ENCODE data around the gene KRTAP4-3.
"Not testable (repeated sequence)": the region's sequence is repeated elsewhere in the genome, so short reads cannot be mapped to it uniquely, and the experiment has no call there.

KRTAP4-3 gene

DNA sequence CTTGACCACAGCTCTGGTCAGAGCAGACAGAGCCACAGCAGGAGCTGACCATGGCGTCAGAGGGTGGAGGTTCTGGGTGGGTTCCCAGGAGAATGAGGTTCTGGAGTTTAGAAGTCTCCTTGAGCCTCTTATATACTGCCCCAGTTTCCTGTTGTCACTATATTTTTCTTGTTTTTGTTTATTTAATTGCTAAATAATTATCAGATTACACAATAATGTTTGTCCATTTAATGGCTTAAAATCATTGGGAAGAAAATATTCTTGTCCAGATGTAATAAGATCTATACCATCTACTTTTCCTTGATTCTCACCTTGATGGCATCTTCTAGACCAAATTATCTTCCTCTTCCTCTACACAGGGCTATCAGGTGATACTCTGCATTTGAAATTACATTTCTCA, at the start of gene KRTAP4-3:
Gene KRTAP4-3, minus strand, starts transcription at position 101 of the 400 bp plus-strand sequence. Its CDS starts 49 bp downstream, at position 52.
- DNase-seq, result no peak

- no peak for DNase-seq
Observed at GRCh38 chr17:41215681-41216080, 47.7 kb upstream of the KRTAP4-3 start.

DNA sequence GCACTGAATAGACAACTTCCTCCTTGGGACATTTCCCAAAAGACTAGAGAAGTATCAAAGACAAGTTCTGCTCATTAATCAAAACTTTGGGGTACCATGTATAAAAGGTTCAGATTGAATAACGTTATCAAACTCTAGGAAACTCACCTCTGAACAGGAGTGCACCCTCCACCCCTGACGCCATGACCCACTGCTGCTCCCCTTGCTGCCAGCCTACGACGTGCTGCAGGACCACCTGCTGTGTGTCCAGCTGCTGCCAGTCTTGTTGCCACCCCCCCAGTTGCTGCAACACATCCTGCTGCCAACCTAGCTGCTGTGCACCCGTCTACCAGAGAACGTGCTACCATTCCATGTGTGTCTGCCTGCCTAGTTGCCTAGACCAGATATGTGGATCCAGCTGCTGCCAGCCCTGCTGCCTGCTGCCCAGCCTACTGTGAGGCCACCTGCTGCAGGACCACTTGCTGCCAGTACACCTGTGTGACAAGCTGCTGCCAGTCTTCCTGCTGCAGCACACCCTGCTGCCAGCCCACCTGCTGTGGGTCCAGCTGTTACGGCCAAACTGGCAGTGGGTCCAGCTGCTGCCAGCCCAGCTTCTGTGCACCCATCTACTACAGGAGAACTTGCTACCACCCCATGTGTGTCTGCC, 44.6 kb upstream of the KRTAP4-3 start:
- no peak for DNase-seq

GRCh38 chr17:41211845-41212466, 43.9 kb upstream of the KRTAP4-3 start:
- no peak for DNase-seq

DNA sequence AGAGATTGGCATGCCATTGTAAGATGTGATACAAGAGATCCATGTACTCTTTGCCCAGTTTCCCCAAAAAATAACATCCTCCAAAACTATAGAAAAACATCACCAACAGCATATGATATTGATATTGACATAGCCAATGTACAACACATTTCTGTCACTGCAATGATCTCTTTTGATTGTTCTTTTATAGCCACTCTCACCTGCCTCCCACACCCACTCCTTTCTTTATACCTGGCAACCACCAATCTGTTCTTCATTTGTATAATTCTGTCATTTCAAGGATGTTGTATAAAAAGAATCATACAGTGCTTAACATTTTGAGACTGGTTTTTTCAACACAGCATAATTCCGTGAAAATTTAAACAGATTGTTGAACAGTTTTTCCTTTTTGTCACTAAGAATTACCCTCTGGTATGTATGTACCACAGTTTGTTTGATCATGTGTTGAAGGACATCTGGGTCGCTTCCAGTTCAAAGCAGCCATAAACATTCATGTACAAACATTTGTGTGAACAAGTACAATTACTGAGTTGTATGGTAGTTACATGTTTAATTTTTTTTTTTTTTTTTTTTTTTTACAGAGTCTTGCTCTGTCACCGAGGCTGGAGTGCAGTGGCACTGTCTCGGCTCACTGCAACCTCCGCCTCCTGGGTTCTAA, 31.5 kb upstream of the KRTAP4-3 start:
- no peak for DNase-seq

DNA sequence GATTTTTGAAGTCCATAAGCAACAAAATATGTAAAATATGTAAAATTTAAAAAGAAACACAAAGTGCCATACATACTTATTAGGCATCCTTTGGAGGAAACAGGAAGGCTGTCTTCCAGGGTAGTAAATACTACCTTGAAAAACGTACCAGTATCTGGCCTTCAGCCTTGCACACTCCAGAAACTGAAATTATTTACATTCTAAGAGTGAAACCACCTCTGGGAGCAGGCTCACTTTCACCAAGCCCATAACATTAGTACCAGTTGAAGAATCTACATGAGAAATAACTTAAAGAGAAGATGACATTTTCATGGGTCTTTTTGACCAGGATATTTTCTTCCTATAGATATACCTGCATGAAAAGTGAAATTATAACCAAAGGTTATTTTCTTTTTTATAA, 28.0 kb upstream of the KRTAP4-3 start:
- no peak for DNase-seq

GRCh38 chr17:41190328-41190727, 22.3 kb upstream of the KRTAP4-3 start:
- DNase-seq, result no peak

GRCh38 chr17:41189837-41190318, 21.9 kb upstream of the KRTAP4-3 start, which contains the start of gene KRTAP9-1:
Gene KRTAP9-1, plus strand, starts transcription at chr17:41189887. Its CDS starts 0 bp downstream, at chr17:41189887.
- DNase-seq, result not testable (repeated sequence)

DNA sequence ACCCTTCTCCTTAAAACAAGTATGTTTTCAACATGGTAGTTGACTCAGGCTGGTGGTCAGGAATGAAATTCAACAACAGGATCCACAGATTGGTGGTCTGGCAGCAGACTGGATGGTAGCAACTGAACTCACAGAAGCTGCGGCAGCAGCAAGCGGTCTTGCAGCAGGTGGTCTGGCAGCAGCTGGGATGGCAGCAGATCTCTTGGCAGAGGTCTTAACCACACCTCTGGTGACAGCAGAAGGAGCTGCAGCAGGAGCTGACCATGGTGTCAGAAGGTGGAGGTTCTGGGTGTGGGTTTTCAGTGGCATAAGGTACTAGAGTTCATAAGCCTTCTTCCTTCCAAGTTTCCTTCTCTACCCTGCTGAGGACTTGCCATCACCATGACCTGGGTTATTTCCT, 18.9 kb upstream of the KRTAP4-3 start:
- DNase-seq, result no peak

DNA sequence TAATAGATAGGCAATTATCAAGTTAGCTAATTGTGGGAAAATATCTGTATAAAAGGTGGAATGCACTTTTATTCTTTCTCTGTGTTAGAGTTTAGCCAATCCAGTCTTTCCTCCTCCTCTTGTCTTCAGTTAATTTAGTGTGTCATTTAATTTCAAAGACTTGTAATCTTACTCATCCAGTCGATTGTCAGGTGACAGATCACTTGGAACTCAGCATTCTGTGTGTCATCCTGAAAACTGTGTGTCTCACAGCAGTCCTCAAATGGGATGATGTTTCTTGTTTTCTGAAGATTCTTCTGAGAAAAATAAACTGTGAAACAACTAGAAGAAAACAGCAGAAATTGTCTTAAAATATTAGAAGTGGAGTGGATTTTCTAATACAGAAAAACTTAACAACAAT, 17.0 kb upstream of the KRTAP4-3 start:
- no peak for DNase-seq

GRCh38 chr17:41184480-41184961, 16.5 kb upstream of the KRTAP4-3 start, which contains the start of gene KRTAP4-1:
Gene KRTAP4-1, minus strand, starts transcription at chr17:41184911. Its CDS starts 57 bp downstream, at chr17:41184854.
- DNase-seq, result no peak

- DNase-seq, result no peak
Observed at GRCh38 chr17:41178843-41179616, 11.0 kb upstream of the KRTAP4-3 start.

GRCh38 chr17:41178341-41178740, 10.3 kb upstream of the KRTAP4-3 start:
- DNase-seq, result no peak

- no peak for DNase-seq
Observed at GRCh38 chr17:41177727-41178271, 9.8 kb upstream of the KRTAP4-3 start, which contains the start of gene KRTAP4-2. Gene KRTAP4-2, minus strand, starts transcription at chr17:41178221. Its CDS starts 57 bp downstream, at chr17:41178164.

DNA sequence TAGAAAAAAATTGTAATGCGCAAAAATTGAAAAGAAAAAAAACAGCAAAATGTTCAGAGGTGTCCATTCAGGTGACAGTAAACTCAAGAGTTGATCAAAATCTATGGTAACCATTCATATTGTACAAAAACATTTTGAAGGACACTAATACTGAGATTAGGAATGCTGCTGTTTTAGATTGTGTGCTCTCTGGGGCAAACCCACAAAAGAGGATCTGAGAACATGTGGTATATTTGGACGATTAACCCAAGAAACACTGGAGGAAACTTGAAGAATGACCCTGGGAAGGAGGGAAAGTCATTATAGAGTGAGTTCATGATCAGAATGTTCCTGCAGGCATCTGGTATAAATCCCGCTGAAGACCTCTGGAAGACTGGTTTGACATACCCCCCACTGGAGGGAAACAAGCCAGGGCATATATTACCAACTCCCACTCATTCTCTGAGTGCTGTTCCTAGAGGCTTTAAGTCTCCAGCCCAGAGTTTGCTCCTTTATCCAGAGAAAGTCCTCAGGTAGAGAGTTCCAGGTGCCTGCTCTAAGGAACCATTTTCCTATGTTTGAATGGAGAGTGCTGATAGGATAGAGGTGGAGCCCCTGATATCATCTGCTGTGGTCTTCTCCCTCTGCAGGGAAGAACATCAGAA, 8.8 kb upstream of the KRTAP4-3 start:
- DNase-seq, result no peak

DNA sequence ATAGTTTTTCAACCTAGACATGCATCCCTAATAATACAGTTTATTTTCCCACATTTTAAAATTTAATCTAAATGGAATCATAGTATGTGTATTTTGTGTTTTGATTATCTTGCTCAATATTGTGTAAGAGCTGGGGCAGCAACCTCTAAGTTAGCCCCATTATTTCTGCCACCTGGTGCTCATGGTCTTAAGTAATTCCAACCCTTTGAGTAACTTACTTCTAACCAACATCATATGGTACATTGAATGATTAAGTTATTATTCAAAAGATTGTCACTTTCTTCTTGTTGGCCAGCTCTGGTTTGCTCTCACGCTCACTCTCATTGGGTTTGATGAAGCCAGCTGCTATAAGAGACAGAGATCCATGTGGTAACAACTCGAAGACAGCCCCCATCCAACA, 3.9 kb upstream of the KRTAP4-3 start:
- DNase-seq, result no peak

GRCh38 chr17:41167561-41167960, 460 bp downstream of the KRTAP4-3 start:
- DNase-seq, result no peak

GRCh38 chr17:41163828-41164227, 4.2 kb downstream of the KRTAP4-3 start:
- DNase-seq, result no peak

- no peak for DNase-seq
Observed at GRCh38 chr17:41160648-41161047, 7.4 kb downstream of the KRTAP4-3 start, which contains the start of gene KRTAP4-4. Gene KRTAP4-4, minus strand, starts transcription at chr17:41160748. Its CDS starts 57 bp downstream, at chr17:41160691.

GRCh38 chr17:41160190-41160589, 7.8 kb downstream of the KRTAP4-3 start:
- DNase-seq, result not testable (repeated sequence)

- no peak for DNase-seq
Observed at GRCh38 chr17:41153856-41154255, 14.2 kb downstream of the KRTAP4-3 start.

DNA sequence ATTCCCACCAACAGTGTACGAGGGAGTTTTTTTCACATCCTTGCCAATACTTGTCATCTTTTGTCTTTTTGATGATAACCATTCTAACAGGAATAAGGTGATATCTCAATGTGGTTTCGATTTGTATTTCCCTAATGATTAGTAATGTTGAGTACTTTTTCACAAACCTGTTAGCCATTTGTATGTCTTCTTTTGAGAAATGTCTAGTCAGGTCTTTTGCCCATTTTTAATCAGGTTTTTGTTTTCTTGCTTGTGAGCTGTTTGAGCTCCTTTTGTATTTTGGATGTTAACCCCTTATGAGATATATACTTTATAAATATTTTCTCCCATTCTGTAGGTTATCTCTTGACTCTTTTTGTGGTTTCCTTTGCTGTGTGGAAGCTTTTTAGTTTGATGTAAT, 16.5 kb downstream of the KRTAP4-3 start:
- no peak for DNase-seq
